ENCODE data around the gene EEFSEC. TPM values are rescaled to one million over a fixed set of nuclear protein-coding genes. Genes with fewer than 3 reads are reported as not detected.

The EEFSEC gene
- total and polyA plus RNA-seq, 2 of the 8 experiments (the other 6 are each of a cell fraction or from before 2014, with no cell fraction given), result 13.1 to 19.8 TPM

DNA sequence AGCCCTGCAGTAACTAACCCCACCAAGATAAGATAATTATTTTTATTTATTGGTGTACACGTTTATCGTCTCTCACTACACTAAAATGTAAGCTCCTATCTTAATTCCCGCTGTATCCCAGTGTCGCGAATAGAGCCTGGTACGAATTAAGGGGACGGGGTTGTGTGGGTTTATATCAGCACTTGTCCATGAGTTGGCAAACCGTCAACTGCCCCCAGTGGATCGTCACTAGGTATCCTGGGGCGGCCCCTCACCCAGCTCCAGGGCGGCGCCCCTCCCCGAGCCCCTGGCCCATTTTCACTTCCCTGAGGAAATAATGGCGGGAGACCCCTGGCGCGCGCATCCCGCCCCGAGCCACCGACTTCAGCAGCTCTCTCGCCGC is 30.1 kb upstream of the EEFSEC start (continued):
- TF ChIP-seq RAD21 (IDR thresholded peaks at IDR 0.05 in 1 of 2, conservative IDR thresholded peaks at IDR 0.05 in 1 of 2; ENCODE audit: low read depth in 2 of 2, low read length in 2 of 2) (no peak), ZNF274 (IDR thresholded peaks at IDR 0.05; ENCODE audit: borderline replicate concordance, extremely low read depth, low read length) (no peak), PHF8 (conservative IDR thresholded peaks at IDR 0.05; ENCODE audit: low read depth, low read length) (no peak), SP1 (IDR thresholded peaks at IDR 0.05; ENCODE audit: low read depth, low read length) (no peak), TAF7 (optimal IDR thresholded peaks at IDR 0.05; ENCODE audit: borderline replicate concordance, low read depth, low read length) (no peak)
- TF ChIP-seq, protein P1, sequence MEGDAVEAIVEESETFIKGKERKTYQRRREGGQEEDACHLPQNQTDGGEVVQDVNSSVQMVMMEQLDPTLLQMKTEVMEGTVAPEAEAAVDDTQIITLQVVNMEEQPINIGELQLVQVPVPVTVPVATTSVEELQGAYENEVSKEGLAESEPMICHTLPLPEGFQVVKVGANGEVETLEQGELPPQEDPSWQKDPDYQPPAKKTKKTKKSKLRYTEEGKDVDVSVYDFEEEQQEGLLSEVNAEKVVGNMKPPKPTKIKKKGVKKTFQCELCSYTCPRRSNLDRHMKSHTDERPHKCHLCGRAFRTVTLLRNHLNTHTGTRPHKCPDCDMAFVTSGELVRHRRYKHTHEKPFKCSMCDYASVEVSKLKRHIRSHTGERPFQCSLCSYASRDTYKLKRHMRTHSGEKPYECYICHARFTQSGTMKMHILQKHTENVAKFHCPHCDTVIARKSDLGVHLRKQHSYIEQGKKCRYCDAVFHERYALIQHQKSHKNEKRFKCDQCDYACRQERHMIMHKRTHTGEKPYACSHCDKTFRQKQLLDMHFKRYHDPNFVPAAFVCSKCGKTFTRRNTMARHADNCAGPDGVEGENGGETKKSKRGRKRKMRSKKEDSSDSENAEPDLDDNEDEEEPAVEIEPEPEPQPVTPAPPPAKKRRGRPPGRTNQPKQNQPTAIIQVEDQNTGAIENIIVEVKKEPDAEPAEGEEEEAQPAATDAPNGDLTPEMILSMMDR (IDR thresholded peaks at IDR 0.05; ENCODE audit: control extremely low read depth in 1 of 3, insufficient read depth in 1 of 3, low read depth in 1 of 3, low read length in 3 of 3), result no peak
